ENCODE results near the gene MCRIP1. TPM values are rescaled to one million over a fixed set of nuclear protein-coding genes. Genes with fewer than 3 reads are reported as not detected.

The MCRIP1 gene
- total and polyA plus RNA-seq, 2 of the 13 experiments (the other 11 are each of a cell fraction or from before 2014, with no cell fraction given), result 79.7 to 84.9 TPM

GRCh38 chr17:81804559-81805399 is 28.3 kb downstream of the MCRIP1 start (continued):
- TF ChIP-seq HMGXB3 (CRISPR knock-in tag; IDR thresholded peaks at IDR 0.05; ENCODE audit: borderline replicate concordance), result no peak
- TF ChIP-seq, protein P1, sequence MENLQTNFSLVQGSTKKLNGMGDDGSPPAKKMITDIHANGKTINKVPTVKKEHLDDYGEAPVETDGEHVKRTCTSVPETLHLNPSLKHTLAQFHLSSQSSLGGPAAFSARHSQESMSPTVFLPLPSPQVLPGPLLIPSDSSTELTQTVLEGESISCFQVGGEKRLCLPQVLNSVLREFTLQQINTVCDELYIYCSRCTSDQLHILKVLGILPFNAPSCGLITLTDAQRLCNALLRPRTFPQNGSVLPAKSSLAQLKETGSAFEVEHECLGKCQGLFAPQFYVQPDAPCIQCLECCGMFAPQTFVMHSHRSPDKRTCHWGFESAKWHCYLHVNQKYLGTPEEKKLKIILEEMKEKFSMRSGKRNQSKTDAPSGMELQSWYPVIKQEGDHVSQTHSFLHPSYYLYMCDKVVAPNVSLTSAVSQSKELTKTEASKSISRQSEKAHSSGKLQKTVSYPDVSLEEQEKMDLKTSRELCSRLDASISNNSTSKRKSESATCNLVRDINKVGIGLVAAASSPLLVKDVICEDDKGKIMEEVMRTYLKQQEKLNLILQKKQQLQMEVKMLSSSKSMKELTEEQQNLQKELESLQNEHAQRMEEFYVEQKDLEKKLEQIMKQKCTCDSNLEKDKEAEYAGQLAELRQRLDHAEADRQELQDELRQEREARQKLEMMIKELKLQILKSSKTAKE (CRISPR knock-in tag; IDR thresholded peaks at IDR 0.05; ENCODE audit: borderline replicate concordance), result no peak
- TF ChIP-seq ZNF430 (CRISPR knock-in tag; IDR thresholded peaks at IDR 0.05), result no peak
- TF ChIP-seq ZNF800 (CRISPR knock-in tag; IDR thresholded peaks at IDR 0.05), result peak; percentile 36; the same call in 1 of the 2 replicates
- TF ChIP-seq, protein P2, sequence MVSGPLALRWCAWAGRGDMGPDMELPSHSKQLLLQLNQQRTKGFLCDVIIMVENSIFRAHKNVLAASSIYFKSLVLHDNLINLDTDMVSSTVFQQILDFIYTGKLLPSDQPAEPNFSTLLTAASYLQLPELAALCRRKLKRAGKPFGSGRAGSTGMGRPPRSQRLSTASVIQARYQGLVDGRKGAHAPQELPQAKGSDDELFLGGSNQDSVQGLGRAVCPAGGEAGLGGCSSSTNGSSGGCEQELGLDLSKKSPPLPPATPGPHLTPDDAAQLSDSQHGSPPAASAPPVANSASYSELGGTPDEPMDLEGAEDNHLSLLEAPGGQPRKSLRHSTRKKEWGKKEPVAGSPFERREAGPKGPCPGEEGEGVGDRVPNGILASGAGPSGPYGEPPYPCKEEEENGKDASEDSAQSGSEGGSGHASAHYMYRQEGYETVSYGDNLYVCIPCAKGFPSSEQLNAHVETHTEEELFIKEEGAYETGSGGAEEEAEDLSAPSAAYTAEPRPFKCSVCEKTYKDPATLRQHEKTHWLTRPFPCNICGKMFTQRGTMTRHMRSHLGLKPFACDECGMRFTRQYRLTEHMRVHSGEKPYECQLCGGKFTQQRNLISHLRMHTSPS (CRISPR knock-in tag; IDR thresholded peaks at IDR 0.05; ENCODE audit: low read depth), result no peak
- TF ChIP-seq ELF1 (CRISPR knock-in tag; IDR thresholded peaks at IDR 0.05), result no peak
- TF ChIP-seq, protein P3, sequence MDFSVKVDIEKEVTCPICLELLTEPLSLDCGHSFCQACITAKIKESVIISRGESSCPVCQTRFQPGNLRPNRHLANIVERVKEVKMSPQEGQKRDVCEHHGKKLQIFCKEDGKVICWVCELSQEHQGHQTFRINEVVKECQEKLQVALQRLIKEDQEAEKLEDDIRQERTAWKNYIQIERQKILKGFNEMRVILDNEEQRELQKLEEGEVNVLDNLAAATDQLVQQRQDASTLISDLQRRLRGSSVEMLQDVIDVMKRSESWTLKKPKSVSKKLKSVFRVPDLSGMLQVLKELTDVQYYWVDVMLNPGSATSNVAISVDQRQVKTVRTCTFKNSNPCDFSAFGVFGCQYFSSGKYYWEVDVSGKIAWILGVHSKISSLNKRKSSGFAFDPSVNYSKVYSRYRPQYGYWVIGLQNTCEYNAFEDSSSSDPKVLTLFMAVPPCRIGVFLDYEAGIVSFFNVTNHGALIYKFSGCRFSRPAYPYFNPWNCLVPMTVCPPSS (IDR thresholded peaks at IDR 0.05), result no peak
- TF ChIP-seq, protein P4, sequence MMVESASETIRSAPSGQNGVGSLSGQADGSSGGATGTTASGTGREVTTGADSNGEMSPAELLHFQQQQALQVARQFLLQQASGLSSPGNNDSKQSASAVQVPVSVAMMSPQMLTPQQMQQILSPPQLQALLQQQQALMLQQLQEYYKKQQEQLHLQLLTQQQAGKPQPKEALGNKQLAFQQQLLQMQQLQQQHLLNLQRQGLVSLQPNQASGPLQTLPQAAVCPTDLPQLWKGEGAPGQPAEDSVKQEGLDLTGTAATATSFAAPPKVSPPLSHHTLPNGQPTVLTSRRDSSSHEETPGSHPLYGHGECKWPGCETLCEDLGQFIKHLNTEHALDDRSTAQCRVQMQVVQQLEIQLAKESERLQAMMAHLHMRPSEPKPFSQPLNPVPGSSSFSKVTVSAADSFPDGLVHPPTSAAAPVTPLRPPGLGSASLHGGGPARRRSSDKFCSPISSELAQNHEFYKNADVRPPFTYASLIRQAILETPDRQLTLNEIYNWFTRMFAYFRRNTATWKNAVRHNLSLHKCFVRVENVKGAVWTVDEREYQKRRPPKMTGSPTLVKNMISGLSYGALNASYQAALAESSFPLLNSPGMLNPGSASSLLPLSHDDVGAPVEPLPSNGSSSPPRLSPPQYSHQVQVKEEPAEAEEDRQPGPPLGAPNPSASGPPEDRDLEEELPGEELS (CRISPR knock-in tag; IDR thresholded peaks at IDR 0.05), result peak; percentile 24; the same call in 1 of the 2 replicates
- no peak for TF ChIP-seq ZNF343 (CRISPR knock-in tag; IDR thresholded peaks at IDR 0.05)
- no peak; the same call in 1 of the 2 replicates for TF ChIP-seq ZMYM4 (CRISPR knock-in tag; IDR thresholded peaks at IDR 0.05)
- no peak for TF ChIP-seq CTCF (CRISPR knock-in tag; IDR thresholded peaks at IDR 0.05)
